22Rv1 (cell line): Measurements from ENCODE around the gene FAHD1.

Source experiments
- ZFX ChIP-seq: fragments of 450-650 bp; IDR thresholded peaks from 2 replicates; pipeline ENCODE4 v1.6.1; 2017; ENCODE audit warnings: antibody characterized with exemption, borderline replicate concordance
- TF ChIP-seq, protein P1 (sequence below): fragments of 450-650 bp; IDR thresholded peaks from 2 replicates; pipeline ENCODE4 v1.5.1; 2017; ENCODE audit warnings: mild to moderate bottlenecking

- TF ChIP-seq, protein P1, sequence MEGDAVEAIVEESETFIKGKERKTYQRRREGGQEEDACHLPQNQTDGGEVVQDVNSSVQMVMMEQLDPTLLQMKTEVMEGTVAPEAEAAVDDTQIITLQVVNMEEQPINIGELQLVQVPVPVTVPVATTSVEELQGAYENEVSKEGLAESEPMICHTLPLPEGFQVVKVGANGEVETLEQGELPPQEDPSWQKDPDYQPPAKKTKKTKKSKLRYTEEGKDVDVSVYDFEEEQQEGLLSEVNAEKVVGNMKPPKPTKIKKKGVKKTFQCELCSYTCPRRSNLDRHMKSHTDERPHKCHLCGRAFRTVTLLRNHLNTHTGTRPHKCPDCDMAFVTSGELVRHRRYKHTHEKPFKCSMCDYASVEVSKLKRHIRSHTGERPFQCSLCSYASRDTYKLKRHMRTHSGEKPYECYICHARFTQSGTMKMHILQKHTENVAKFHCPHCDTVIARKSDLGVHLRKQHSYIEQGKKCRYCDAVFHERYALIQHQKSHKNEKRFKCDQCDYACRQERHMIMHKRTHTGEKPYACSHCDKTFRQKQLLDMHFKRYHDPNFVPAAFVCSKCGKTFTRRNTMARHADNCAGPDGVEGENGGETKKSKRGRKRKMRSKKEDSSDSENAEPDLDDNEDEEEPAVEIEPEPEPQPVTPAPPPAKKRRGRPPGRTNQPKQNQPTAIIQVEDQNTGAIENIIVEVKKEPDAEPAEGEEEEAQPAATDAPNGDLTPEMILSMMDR, result peak; percentile 79
- TF ChIP-seq ZFX, result no peak
These were observed 36.9 kb downstream of the FAHD1 start for GRCh38 chr16:1863681-1864460.
